ENCODE data around the gene LRP1B. TPM values are rescaled to one million over a fixed set of nuclear protein-coding genes. Genes with fewer than 3 reads are reported as not detected.

LRP1B gene
- total and polyA plus RNA-seq, 2 donors (not counting 1 experiment from before 2014, with no cell fraction given): under 0.01 to 0.01 TPM

GRCh38 chr2:141464995-141465394 is 665.8 kb downstream of the LRP1B start:
- no peak for TF ChIP-seq CTCF (conservative IDR thresholded peaks at IDR 0.05 in 1 of 2, IDR thresholded peaks at IDR 0.05 in 1 of 2; ENCODE audit: low read depth in 1 of 2, low read length in 2 of 2)
- TF ChIP-seq EZH2 (IDR thresholded peaks at IDR 0.05; ENCODE audit: low read length, missing control alignments): no peak
- no peak overlapping the region for H3K9ac ChIP-seq (ENCODE audit: insufficient read depth, low read length)
- H3K4me3 ChIP-seq (replicated peaks in 1 of 4; ENCODE audit: control extremely low read depth in 1 of 4, insufficient read depth in 1 of 4, low read depth in 3 of 4, low read length in 4 of 4): no peak overlapping the region
- no peaks in the 10 kb centered on the region for H3K36me3 ChIP-seq (ENCODE audit: control insufficient read depth, insufficient read depth, low read length)
- no peak overlapping the region for H3K4me2 ChIP-seq (ENCODE audit: extremely low read depth, insufficient read depth, low read length)
- H3K27ac ChIP-seq (ENCODE audit: insufficient read depth, low read length): no peak overlapping the region
- H3K27me3 ChIP-seq (ENCODE audit: control insufficient read depth, insufficient read depth, low read length): no peaks in the 10 kb centered on the region
- no peaks in the 10 kb centered on the region for H3K79me2 ChIP-seq (ENCODE audit: control insufficient read depth, insufficient read depth, low read length)
- H2AFZ ChIP-seq (ENCODE audit: low read length): no peak overlapping the region
- no peak for DNase-seq (ENCODE audit: low read depth in 2 of 2)
- no peaks in the 10 kb centered on the region for H4K20me1 ChIP-seq (ENCODE audit: control insufficient read depth, extremely low read depth, insufficient read depth, low read length)
- H3K9me3 ChIP-seq (ENCODE audit: control insufficient read depth, insufficient read depth, low read depth, low read length): no peaks in the 10 kb centered on the region
- H3K4me1 ChIP-seq (ENCODE audit: control insufficient read depth, extremely low read depth, insufficient read depth, low read length): no peaks in the 10 kb centered on the region

- H3K36me3 ChIP-seq (ENCODE audit: control insufficient read depth, insufficient read depth, low read length): no peaks in the 10 kb centered on the region
- no peaks in the 10 kb centered on the region for H3K27me3 ChIP-seq (ENCODE audit: control insufficient read depth, insufficient read depth, low read length)
- H3K79me2 ChIP-seq (ENCODE audit: control insufficient read depth, insufficient read depth, low read length): no peaks in the 10 kb centered on the region
- H3K27ac ChIP-seq (ENCODE audit: insufficient read depth, low read length): no peak overlapping the region
- TF ChIP-seq CTCF (conservative IDR thresholded peaks at IDR 0.05 in 1 of 2, IDR thresholded peaks at IDR 0.05 in 1 of 2; ENCODE audit: low read depth in 1 of 2, low read length in 2 of 2) (no peak), EZH2 (IDR thresholded peaks at IDR 0.05; ENCODE audit: low read length, missing control alignments) (no peak)
- H3K4me2 ChIP-seq (ENCODE audit: extremely low read depth, insufficient read depth, low read length): no peak overlapping the region
- no peak overlapping the region for H3K9ac ChIP-seq (ENCODE audit: insufficient read depth, low read length)
- no peaks in the 10 kb centered on the region for H3K4me1 ChIP-seq (ENCODE audit: control insufficient read depth, extremely low read depth, insufficient read depth, low read length)
- peak in 1 of 2 donors; percentile 53 for DNase-seq (ENCODE audit: low read depth in 2 of 2)
- no peaks in the 10 kb centered on the region for H3K9me3 ChIP-seq (ENCODE audit: control insufficient read depth, insufficient read depth, low read depth, low read length)
- H4K20me1 ChIP-seq (ENCODE audit: control insufficient read depth, extremely low read depth, insufficient read depth, low read length): no peaks in the 10 kb centered on the region
- H3K4me3 ChIP-seq (replicated peaks in 1 of 4; ENCODE audit: control extremely low read depth in 1 of 4, insufficient read depth in 1 of 4, low read depth in 3 of 4, low read length in 4 of 4): no peak overlapping the region
- H2AFZ ChIP-seq (ENCODE audit: low read length): no peak overlapping the region
These were observed 672.5 kb downstream of the LRP1B start for GRCh38 chr2:141458351-141458750.

GRCh38 chr2:141455877-141456276 is 674.9 kb downstream of the LRP1B start:
- no peak for DNase-seq (ENCODE audit: low read depth in 2 of 2)
- no peak overlapping the region for H3K4me3 ChIP-seq (replicated peaks in 1 of 4; ENCODE audit: control extremely low read depth in 1 of 4, insufficient read depth in 1 of 4, low read depth in 3 of 4, low read length in 4 of 4)
- no peaks in the 10 kb centered on the region for H3K79me2 ChIP-seq (ENCODE audit: control insufficient read depth, insufficient read depth, low read length)
- H2AFZ ChIP-seq (ENCODE audit: low read length): no peak overlapping the region
- H3K27me3 ChIP-seq (ENCODE audit: control insufficient read depth, insufficient read depth, low read length): no peaks in the 10 kb centered on the region
- no peak for TF ChIP-seq EZH2 (IDR thresholded peaks at IDR 0.05; ENCODE audit: low read length, missing control alignments)
- no peak for TF ChIP-seq CTCF (conservative IDR thresholded peaks at IDR 0.05 in 1 of 2, IDR thresholded peaks at IDR 0.05 in 1 of 2; ENCODE audit: low read depth in 1 of 2, low read length in 2 of 2)
- H3K9me3 ChIP-seq (ENCODE audit: control insufficient read depth, insufficient read depth, low read depth, low read length): no peaks in the 10 kb centered on the region
- H3K9ac ChIP-seq (ENCODE audit: insufficient read depth, low read length): no peak overlapping the region
- H3K27ac ChIP-seq (ENCODE audit: insufficient read depth, low read length): no peak overlapping the region
- H3K4me1 ChIP-seq (ENCODE audit: control insufficient read depth, extremely low read depth, insufficient read depth, low read length): no peaks in the 10 kb centered on the region
- no peaks in the 10 kb centered on the region for H3K36me3 ChIP-seq (ENCODE audit: control insufficient read depth, insufficient read depth, low read length)
- H4K20me1 ChIP-seq (ENCODE audit: control insufficient read depth, extremely low read depth, insufficient read depth, low read length): no peaks in the 10 kb centered on the region
- H3K4me2 ChIP-seq (ENCODE audit: extremely low read depth, insufficient read depth, low read length): no peak overlapping the region

Measured in fibroblast of lung (primary cell).